Subcutaneous adipose tissue (tissue), 4 donors: ENCODE data around the gene METTL3. TPM values are rescaled to one million over a fixed set of nuclear protein-coding genes. Genes with fewer than 3 reads are reported as not detected.

ENCODE experiments used
- total RNA-seq, 4 donors: library from RNA; depleted of rRNA; stranded (reverse); fragments of >200 nt; gene quantifications; one replicate each; pipeline ENCODE4 v1.1.0, GENCODE V29; 2016
- TF ChIP-seq, protein P1 (sequence below): fragments of 450-650 bp; IDR thresholded peaks from one replicate; pipeline ENCODE4 v1.5.1; 2016; ENCODE audit warnings: low read depth, mild to moderate bottlenecking, control low read depth, antibody characterized with exemption, moderate library complexity

Gene METTL3
- total RNA-seq, result 10 to 100 TPM; 29.8 to 46.9 (median 40.1) TPM

DNA sequence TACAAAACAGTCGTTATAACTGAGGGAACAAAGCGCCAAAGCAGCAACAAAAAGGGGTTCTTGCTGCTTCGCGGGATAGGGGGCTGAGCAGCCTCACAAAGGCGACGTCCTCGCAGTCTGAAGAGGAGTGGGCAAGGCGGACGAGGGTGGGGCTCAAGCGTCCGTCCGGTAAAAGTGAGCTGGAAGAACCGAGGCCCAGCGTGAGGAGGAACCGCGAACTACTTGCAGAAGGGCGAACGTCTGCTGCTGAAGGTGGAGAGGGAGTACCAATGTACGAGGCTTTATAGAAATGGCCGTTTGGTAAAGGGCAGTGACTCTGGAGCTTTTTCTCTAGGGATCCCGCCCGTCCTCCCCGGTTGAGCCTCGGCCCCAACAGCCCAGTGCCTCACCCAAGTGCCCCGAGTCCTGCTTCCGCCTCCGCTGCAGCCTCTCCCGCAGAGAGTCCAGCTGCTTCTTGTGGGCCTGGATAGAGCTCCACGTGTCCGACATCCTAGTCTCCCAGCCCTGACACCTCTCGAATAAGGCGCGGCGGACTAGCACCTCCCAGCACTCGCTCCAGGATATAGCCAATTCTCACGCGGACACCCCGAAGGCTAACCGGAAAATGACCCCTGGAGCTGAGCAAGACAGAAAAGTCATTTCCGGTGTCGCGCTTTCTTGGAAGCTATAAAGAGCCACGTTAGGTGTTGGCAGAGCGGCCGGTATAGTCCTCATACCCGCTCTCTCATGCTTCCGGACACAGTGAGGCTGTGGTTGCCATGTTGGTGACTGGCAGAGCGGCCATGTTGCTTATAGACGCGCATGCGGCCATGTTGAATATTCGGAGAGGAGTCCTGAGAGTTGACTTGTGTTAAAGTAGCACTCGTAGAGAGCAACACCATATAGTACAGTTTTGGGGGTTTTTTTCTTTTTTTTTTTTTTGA is at the start of gene METTL3:
Gene METTL3 (minus strand): TSS at position 606 of the 923 bp plus-strand sequence. CDS start 117 bp downstream, at position 489.
- TF ChIP-seq, protein P1, sequence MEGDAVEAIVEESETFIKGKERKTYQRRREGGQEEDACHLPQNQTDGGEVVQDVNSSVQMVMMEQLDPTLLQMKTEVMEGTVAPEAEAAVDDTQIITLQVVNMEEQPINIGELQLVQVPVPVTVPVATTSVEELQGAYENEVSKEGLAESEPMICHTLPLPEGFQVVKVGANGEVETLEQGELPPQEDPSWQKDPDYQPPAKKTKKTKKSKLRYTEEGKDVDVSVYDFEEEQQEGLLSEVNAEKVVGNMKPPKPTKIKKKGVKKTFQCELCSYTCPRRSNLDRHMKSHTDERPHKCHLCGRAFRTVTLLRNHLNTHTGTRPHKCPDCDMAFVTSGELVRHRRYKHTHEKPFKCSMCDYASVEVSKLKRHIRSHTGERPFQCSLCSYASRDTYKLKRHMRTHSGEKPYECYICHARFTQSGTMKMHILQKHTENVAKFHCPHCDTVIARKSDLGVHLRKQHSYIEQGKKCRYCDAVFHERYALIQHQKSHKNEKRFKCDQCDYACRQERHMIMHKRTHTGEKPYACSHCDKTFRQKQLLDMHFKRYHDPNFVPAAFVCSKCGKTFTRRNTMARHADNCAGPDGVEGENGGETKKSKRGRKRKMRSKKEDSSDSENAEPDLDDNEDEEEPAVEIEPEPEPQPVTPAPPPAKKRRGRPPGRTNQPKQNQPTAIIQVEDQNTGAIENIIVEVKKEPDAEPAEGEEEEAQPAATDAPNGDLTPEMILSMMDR, result no peak

DNA sequence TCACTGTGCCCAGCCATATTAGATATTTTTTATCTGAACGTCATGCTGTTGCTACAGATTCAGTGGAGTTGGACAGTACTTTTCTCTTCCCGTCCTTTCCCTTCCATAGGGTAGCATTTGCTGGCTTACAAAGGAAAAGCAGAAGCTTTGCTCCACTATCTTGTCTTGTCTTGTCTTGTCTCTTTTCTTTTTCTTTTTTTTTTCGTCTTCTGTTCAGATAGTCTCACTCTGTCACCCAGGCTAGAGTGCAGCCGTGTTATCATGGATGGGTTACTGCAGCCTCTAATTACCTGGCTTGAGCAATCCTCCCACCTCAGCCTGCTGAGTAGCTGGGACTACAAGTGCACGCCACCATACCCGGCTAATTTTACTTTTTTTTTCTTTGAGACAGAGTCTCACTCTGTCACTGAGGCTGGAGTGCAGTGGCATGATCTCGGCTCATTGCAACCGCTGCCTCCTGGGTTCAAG is 47.6 kb upstream of the METTL3 start:
- TF ChIP-seq, protein P1, result no peak

DNA sequence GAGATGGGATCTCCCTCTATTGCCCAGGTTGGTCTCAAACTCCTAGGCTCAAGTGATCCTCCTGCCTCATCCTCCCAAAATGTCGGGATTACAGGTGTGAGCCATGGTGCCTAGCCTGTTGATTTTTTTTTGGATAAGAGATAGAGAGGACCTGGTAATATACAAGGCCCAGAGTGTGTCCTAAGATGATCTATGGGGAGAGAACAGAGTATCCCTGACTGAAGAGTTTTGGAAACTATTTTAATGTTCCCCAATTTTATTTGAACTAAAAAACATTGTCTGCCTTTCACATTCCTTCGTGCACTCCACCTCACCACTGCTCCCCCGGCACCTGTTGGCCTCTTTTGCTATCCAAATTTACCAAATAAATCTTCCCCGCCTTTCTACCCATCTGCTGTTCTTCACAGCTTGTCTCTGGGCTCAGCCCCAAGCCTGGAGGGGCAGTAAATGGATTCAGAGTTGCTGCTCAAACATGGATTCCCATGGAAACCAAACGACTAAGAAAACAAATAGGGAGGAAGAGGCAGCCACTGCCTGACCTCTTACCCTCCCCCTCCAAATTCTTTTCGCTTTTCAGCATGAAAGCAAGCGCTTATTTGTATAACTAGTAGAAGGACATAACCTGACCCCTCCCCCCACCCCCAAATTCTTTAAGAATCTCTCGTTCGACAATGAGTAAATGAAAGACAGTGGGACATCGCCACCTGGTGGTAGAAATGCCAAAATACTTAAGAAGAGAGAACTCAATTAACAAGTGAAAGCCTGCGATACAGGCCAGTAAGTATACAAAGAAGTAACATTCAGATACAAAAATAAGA is 46.2 kb upstream of the METTL3 start:
- TF ChIP-seq, protein P1, result no peak

DNA sequence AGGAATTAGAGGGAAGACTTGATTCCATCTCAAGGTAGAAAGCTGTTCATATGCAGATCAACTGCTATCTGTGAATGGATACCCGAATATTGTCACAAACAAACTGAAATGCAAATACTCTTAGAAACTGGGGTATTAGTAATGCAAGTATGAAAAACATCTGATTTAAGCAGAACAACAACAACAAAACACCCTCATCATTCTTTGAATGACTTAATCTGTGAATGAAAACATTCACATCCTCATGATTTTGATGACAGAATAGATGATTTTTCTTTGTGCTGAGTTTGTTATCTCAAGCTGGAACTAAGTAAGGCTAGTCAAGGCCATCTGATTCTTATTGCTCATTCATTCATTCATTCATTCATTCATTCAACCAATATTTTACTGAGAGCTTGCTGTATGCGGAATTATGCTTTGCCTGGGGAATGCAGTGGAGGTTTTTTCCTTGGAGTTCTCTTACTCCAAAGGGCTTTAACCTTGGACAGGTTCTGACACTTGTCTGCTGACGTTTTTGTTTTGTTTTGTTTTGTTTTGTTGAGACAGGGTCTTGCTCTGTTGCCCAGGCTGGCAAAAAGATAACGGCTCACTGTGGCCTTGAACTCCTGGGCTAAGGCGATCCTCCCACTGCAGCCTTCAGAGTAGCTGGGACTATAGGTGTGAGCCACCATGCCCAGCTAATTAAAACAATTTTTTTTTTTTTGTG is 45.4 kb upstream of the METTL3 start:
- TF ChIP-seq, protein P1, result no peak

DNA sequence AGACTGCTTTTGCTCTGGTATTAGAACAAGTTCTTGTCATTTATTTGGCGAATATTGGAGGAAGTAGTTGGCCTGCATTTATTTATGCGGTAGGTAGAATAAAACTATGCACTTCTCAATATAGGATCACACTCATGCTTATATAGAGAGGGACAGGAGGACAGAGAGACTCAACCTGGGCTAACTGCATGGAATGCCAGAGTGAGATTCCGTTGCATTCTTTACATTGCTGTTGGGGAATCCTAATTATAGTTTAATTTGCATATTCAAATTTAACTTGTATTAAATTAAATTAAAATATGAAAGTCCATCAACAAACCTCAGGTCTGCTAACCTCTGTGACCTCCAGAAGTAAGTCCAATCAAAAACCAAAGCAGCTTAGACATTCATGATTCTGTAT is 42.1 kb upstream of the METTL3 start:
- TF ChIP-seq, protein P1, result no peak

DNA sequence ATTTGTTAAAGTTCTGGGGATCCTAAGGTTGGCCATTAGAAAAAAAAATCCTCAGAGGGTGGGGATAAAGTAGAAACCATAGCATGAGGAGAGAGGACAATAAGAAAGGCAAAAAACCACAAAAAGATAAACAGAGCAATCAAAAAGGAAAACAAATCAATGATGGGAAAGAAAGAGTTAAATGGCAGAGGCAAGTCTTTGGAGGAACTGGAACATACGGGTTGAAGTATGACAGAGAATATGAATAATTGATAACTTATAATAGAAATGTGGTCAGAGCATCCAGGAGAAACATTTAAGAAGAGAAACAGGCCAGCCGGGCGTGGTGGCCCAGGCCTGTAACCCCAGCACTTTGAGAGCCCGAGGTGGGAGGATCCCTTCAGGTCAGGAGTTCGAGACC is 32.8 kb upstream of the METTL3 start:
- TF ChIP-seq, protein P1, result no peak
